Dermis microvascular lymphatic vessel endothelial cell (primary cell): Measurements from ENCODE around the gene ZNF385B. TPM values are rescaled to one million over a fixed set of nuclear protein-coding genes. Genes with fewer than 3 reads are reported as not detected.
"Not testable (repeated sequence)": the region's sequence is repeated elsewhere in the genome, so short reads cannot be mapped to it uniquely, and the experiment has no call there.

Experiments
- DNase-seq, 2 donors: peaks; one replicate each; pipeline versions ENCODE4 v3.0.0 to v3.0.0-alpha.2; 2010; ENCODE audit warnings: low read depth in 2 of 2
- total RNA-seq: library from RNA; depleted of rRNA; stranded (reverse); fragments of >200 nt; gene quantifications from 2 replicates; pipeline ENCODE4 v1.2.1, GENCODE V29; 2014

ZNF385B gene
- not detected in 2 replicates for total RNA-seq

GRCh38 chr2:179861416-179862067 lies at the start of gene ZNF385B:
TSS of gene ZNF385B (minus strand) at chr2:179861612.
- peak in 1 of 2 donors; percentile 2 for DNase-seq

DNA sequence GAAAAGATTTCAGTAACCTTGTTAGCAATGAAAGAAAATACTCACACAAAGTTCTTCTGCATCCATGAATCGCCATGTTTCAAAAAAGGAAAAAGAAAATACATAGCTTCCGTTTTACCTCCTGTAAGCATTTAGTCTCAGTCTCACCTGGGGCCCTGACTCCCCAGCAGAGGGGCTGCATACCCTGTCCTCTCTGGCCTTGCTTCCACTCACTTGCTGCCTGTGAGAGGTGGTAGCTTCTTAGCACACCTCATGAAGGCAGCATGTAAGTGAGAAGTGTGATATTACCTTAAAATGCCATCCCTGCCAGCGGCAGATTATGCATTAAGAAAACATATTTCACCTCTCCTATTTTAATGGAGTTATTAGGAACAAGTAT lies 49.3 kb upstream of the ZNF385B start:
- DNase-seq: no peak

GRCh38 chr2:179909845-179910734 lies 48.7 kb upstream of the ZNF385B start:
- DNase-seq: no peak

DNA sequence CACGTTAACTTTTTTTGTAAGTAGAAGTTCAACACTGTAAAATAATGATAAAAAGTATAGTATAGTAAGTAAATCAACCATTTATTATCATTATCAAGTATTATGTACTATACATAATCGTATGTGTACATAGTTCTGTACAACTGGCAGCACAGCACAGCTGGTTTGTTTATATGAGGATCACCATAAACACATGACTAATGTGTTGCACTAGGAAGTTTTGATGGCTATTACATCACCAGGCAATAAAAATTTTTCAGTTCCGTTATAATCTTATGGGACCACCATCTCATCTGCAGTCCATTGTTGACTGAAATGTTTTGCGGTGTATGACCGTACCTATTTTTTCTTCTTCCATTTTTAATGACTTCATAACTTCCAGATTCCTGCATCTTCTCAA lies 39.2 kb upstream of the ZNF385B start:
- no peak for DNase-seq

- no peak for DNase-seq
Measured at GRCh38 chr2:179899666-179900065, 38.3 kb upstream of the ZNF385B start.

- DNase-seq: peak in 1 of 2 donors; percentile 37
Measured at GRCh38 chr2:179898873-179899272, 37.5 kb upstream of the ZNF385B start.

GRCh38 chr2:179893616-179894015 lies 32.2 kb upstream of the ZNF385B start:
- no peak for DNase-seq

DNA sequence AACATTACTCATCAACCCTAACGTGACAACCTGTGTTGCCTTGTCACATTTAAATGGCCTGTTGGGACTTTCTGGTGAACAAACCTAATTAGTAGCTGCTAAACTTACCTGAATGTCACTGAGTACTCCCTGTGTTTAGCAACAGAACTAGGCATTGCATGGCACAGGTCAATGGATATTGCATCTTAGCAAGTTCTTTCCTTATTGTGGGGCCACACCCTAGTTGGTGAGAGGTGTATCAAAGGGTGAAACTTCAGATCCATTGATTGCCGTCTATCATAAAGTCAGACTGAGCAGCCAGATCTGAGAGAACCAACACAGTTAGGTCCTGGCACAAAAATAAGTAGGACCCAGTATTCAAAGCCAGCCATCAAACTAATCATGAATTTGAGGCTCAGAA lies 29.8 kb upstream of the ZNF385B start:
- no peak for DNase-seq

DNA sequence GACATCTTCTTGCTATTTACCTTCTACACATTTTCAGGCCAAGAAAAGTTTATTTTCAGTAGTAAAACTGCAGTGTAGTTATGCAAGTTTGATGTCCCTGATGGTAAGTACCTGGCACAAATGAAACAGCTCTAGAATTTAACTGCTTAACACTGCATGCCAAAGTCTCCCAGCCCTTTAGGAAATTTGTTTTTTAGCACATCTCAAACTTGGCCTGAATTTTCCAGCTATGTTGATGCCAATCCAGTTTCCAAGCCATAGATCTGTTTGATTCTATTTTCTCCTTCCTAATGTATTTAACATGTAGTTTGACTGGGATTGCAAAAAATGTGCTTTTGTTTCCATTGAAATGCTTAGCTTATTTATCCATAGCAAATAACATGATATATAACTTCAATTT lies 29.3 kb upstream of the ZNF385B start:
- DNase-seq: no peak

- DNase-seq: not testable (repeated sequence)
Measured at GRCh38 chr2:179888642-179889041, 27.2 kb upstream of the ZNF385B start.

DNA sequence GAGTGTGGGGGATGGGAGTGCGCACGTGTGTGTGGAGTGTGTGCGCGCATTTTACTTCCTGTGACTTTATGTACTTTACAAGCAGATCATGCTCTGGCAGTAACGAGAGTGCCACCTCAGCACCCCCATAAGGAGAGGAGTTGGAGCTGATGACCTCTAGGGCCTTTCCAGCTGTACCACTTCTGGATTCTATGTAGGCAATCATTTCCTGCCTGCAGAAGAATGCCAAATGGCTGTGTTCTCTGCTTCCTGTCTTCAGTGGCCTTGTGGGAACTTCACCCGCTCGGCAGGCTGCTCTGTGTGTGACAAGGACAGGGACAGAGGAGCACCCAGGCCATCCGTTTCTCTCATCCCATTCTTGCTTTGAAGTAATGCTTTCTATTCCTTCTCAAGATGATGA lies 22.8 kb upstream of the ZNF385B start:
- no peak for DNase-seq

DNA sequence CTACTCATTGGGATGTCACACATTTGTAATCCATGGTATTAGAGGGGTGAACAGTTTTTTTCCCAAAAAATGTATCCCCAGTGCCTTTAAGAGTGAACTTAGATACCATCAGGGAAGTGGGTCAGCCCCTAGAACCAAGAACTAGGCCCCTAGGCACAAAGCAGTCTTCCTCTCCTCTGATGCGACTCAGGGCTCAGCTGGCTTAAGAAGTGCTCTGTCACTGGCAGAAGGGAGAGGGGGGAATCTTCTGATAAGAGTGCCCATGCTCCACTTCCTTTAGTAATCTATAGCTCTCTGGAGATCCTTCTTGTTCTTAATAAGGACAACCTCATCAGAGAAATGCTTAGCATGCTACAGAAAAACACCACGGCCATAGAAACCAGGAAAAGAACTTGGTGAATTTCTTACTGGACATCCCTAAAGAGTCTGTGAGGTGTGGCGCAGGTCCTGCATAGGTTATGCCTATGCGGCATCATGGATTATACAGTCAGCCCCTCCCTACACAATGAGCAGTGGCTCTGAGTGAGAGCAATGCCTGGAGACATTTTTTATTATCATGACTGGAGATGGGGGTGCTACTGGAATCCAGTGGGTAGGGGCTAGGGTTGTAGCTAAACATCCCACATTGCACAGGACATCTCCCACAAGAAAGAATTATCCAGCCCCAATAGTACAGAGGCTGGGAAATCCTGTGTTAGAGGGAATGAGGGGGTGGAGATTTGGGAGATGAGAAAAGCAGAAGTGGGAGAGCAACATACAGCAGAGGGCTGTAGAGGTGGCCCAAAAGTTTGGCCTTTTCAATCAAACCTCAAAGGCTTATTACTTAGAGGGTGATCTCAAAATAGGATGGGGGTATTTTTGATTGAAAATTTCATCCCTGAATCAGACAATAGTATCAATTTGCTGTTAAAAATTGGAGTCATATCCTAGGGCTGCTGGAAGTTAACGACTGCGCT lies 21.7 kb upstream of the ZNF385B start:
- no peak for DNase-seq

DNA sequence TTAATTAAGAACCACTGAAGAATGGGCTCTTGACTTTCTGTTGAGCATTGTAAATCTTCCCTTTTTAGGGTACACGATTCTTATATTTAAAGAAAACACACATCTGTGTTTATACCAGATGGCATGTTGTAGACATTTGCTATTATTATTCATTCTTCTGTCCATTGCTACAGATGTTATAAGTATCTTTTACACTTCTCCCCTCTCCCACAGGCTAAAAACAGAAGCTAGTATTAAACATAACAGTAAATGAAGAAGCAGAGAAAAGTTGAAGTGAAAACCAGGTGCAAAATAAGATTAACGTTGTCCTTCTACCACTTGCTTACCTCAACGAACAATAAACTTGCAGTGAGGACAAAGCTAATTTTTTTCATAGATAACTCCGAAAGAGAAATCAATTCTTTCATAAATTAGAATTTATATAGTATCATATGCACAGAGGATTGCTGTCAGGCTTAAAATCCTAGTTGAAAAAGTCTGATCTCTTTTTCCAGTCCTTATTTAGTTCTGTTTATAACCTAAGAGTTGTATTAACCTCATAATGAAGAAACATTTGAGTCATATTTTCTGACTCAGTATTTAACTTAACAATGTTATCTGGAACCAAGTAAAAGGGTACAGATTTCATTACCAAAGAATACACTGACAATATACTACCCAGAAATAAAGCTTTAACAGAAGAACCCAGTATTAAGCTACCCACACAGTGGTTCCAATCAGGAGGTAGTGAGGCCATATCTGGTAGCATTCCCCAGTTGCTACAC lies 16.4 kb upstream of the ZNF385B start:
- DNase-seq: no peak

DNA sequence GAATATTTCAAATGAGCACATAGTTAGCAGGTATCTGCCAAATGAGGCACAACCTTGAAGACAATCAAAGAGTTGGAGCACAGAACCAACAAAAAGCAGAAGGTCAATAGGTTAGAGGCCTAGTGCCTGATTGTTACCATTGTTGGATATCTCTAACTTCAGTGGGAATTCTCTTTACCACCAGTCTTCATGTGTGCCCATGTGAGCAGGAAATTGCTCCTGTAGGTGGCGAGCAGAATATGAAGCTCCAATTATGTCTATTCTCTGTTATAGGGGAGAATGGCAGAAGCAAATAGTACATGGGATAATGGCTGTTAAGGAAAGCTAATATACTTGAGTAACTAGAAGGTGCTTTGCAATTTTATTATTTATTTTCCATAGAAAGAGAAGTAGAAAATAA lies 14.9 kb upstream of the ZNF385B start:
- DNase-seq: no peak

GRCh38 chr2:179875864-179876263 lies 14.5 kb upstream of the ZNF385B start:
- DNase-seq: no peak

DNA sequence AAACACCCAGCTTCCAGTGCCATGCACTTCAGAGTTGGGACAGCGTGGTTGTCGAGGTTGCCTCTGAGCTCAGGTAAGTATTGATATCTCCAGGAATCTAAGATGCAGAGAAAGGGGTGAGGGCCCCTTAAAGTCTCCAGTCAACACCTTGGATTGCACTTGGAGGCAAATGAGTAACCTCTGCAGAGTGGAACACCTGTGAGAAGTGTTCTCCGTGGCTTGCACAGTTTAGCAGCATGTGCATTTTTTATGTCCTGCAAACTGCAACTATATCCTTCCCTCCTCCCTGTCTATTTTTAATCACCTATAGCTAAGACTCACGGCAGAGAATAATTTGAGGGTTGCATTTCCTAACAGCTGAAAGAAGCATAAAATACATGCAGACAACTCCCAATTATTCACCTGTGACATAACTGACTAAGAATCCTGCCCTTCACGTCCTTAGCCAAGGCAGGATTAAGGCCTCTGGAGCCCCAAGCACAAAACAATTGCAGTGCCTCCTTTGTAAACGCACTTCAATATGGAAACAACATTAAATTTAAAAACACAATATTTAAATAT lies 1.6 kb upstream of the ZNF385B start:
- DNase-seq: no peak

DNA sequence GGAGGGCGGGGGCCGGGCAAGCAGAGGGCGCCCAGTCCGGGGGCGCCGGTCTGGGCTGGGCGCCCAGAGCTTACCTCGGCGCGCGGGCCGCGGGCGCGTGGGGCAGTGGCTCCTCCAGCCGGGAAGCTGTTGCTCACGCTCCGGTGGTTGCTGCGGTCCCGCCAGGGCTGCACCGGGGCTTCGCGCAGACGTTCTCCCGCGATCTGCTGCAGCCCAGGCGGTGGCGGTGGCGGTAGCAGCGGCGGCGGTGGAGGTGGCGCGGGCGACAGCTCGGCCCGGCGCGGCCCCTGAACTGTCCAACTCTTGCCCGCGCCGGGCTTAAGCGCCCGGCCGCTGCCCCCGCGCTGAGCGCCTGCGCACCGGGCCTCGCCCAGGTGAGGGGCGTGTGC lies 391 bp downstream of the ZNF385B start:
- DNase-seq: peak in 1 of 2 donors; percentile 2

GRCh38 chr2:179860255-179861026 lies 971 bp downstream of the ZNF385B start:
- no peak for DNase-seq

DNA sequence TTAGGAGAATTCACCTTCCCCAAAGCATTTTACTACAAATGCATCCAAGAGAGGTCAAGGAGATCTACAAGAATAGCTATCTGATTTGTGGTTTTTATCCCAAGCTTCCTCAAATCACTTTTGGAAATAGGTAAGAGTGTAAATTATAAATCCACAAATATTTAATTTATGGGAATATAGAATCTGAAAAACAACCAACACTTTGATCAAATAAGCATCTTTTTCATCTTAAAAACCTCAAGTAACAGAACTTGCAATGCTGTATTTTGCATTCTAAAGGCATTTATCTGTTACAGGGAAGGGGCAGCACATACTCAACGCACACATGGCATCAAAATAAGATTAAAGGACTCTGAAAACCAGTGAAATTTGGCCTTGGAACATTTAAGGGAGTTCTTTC lies 1.9 kb downstream of the ZNF385B start:
- DNase-seq: no peak

DNA sequence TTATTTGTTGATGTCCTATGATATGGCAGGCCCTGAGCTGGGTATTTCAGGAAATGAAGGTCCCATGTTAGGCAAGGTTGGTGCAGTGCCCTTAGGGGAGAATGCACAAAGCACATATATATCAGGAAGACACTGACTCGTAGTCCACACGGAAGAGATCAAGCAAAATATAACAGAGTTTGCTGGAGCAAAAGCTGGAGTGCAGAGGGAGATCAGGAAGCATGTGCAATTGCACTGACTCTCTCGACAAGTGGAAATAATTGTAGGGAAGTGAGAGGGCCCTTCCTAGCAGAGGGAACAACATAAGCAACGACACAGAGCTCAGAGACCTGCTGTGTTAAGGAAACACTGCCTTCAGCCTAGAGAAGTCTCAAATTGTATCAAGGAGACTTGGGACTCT lies 4.2 kb downstream of the ZNF385B start:
- no peak for DNase-seq
